B cell (primary cell): Measurements from ENCODE around the gene CRHR1. TPM values are rescaled to one million over a fixed set of nuclear protein-coding genes. Genes with fewer than 3 reads are reported as not detected.

Experiments used
- ATAC-seq: fragments of 200-7000 bp; cut with Tn5 transposase; one replicate; pipeline ENCODE4 v1.10.0; 2021; ENCODE audit warnings: low read depth, mild to moderate bottlenecking, moderate number of reproducible peaks, moderate library complexity
- CTCF ChIA-PET: fragments of 350-600 bp; sonication (Branson Sonifier 250); formaldehyde crosslinking; loops from one replicate; lab custom pipeline; 2021; ENCODE audit warnings: antibody characterized with exemption, inconsistent platforms; lab: Charles Lee
- POLR2A ChIA-PET: fragments of 350-600 bp; sonication (Branson Sonifier 250); formaldehyde crosslinking; loops from one replicate; lab custom pipeline; 2021; ENCODE audit warnings: antibody characterized with exemption; lab: Charles Lee
- DNase-seq: peaks from one replicate; pipeline ENCODE4 v3.0.0; 2013
- H2AFZ ChIP-seq: 2 replicates; pipeline ENCODE4 v1.6.1; 2012; ENCODE audit warnings: mild to moderate bottlenecking, low read depth, low read length; ENCODE audit not compliant: insufficient read depth, poor library complexity, severe bottlenecking
- H3K27ac ChIP-seq, 2 donors: 1 replicate in 1 of 2; 2 replicates in 1 of 2; pipeline ENCODE4 v1.5.1; 2012 to 2013; ENCODE audit warnings: low read length in 2 of 2, mild to moderate bottlenecking in 2 of 2, moderate library complexity in 1 of 2
- H3K27me3 ChIP-seq, 4 experiments: fragments of 200-600 bp in 1 of 4; sonication (generic) in 1 of 4; replicated peaks in 1 of 4; 1 replicate in 2 of 4; 2 replicates in 2 of 4; pipeline versions ENCODE4 v1.6.1 to v1.7.0; 2013 to 2016; ENCODE audit warnings: low read length in 3 of 4, mild to moderate bottlenecking in 2 of 4, mixed read lengths in 1 of 4, moderate library complexity in 1 of 4; ENCODE audit not compliant: insufficient read depth in 4 of 4, control insufficient read depth in 3 of 4; ENCODE audit errors: control extremely low read depth in 1 of 4
- H3K36me3 ChIP-seq, 2 experiments: replicated peaks in 1 of 2; 1 replicate in 1 of 2; 2 replicates in 1 of 2; pipeline versions ENCODE4 v1.6.1 to v1.7.1; 2013; ENCODE audit warnings: low read length in 1 of 2; ENCODE audit not compliant: insufficient read depth in 2 of 2, control insufficient read depth in 1 of 2; ENCODE audit errors: control extremely low read depth in 1 of 2, extremely low read depth in 1 of 2
- H3K4me1 ChIP-seq, 2 donors: fragments of 200-600 bp in 1 of 2; sonication (generic) in 1 of 2; 1 replicate in 1 of 2; 2 replicates in 1 of 2; pipeline versions ENCODE4 v1.5.1 to v1.6.1; 2013 to 2017; ENCODE audit warnings: low read length in 2 of 2; ENCODE audit not compliant: control insufficient read depth in 2 of 2, insufficient read depth in 2 of 2
- H3K4me2 ChIP-seq: replicated peaks from 2 replicates; pipeline ENCODE3; 2012; ENCODE audit warnings: mild to moderate bottlenecking, low read depth, low read length; ENCODE audit not compliant: poor library complexity, severe bottlenecking
- H3K4me3 ChIP-seq, 5 experiments: fragments of 200-600 bp in 1 of 5; sonication (generic) in 1 of 5; 1 replicate in 3 of 5; 2 replicates in 2 of 5; pipeline versions ENCODE4 v1.5.1 to v1.7.0; 2011 to 2016; ENCODE audit warnings: low read length in 4 of 5, mild to moderate bottlenecking in 4 of 5, low read depth in 2 of 5, control low read depth in 1 of 5, moderate library complexity in 1 of 5; ENCODE audit not compliant: insufficient read depth in 1 of 5; ENCODE audit errors: control extremely low read depth in 1 of 5, extremely low read depth in 1 of 5
- H3K79me2 ChIP-seq: fragments of 200-600 bp; sonication (generic); one replicate; pipeline ENCODE4 v1.6.0; 2016; ENCODE audit warnings: low read length; ENCODE audit not compliant: control insufficient read depth, insufficient read depth
- H3K9ac ChIP-seq: fragments of 200-600 bp; sonication (generic); 2 replicates; pipeline ENCODE4 v1.6.1; 2017; ENCODE audit warnings: mild to moderate bottlenecking, low read length, moderate library complexity
- H3K9me3 ChIP-seq, 3 donors: one replicate each; pipeline versions ENCODE4 v1.6.1 to v1.7.1; 2013; ENCODE audit warnings: low read length in 2 of 3; ENCODE audit not compliant: control insufficient read depth in 2 of 3, insufficient read depth in 1 of 3; ENCODE audit errors: control extremely low read depth in 1 of 3
- H4K20me1 ChIP-seq: 2 replicates; pipeline ENCODE4 v1.6.0; 2012; ENCODE audit warnings: mild to moderate bottlenecking, low read length; ENCODE audit not compliant: insufficient read depth, control insufficient read depth, poor library complexity, severe bottlenecking
- H3K27ac Mint-ChIP-seq: one replicate; pipeline ENCODE4 v1.8.0; 2021; ENCODE audit warnings: mixed read lengths
- H3K27me3 Mint-ChIP-seq: one replicate; pipeline ENCODE4 v1.8.0; 2021; ENCODE audit warnings: mixed read lengths
- H3K4me1 Mint-ChIP-seq: one replicate; pipeline ENCODE4 v1.8.0; 2021; ENCODE audit warnings: mixed read lengths
- H3K4me3 Mint-ChIP-seq: one replicate; pipeline ENCODE4 v1.8.0; 2021; ENCODE audit warnings: mixed read lengths
- H3K9me3 Mint-ChIP-seq: one replicate; pipeline ENCODE4 v1.8.0; 2022; ENCODE audit warnings: mixed read lengths; ENCODE audit not compliant: insufficient read depth
- EZH2 ChIP-seq: IDR thresholded peaks from 2 replicates; pipeline ENCODE4 v1.6.1; 2012; ENCODE audit warnings: borderline replicate concordance, low read depth, mild to moderate bottlenecking, moderate library complexity, low read length; ENCODE audit not compliant: insufficient read depth, poor library complexity, severe bottlenecking
- WGBS: methylation state at CpG from one replicate; pipeline ENCODE4 v1.1.5; 2013; ENCODE audit warnings: missing lambda C conversion rate; ENCODE audit not compliant: insufficient coverage; 5-methylcytosine and 5-hydroxymethylcytosine counted together
- intact Hi-C: fragments of 100-400 bp; cut with micrococcal nuclease; formaldehyde crosslinking; loops from one replicate; pipeline ENCODE4 v1.10.0; 2022
- polyA plus RNA-seq: library from polyadenylated mRNA; depleted of rRNA; stranded (reverse); fragments of >200 nt; gene quantifications from 2 replicates; pipeline ENCODE4 v1.2.3, GENCODE V29; 2012
- total RNA-seq, 2 donors: library from RNA; stranded (reverse); fragments of 120-200 nt in 1 of 2; gene quantifications; 1 replicate in 1 of 2; 2 replicates in 1 of 2; pipeline versions ENCODE4 v1.2.3 to v1.2.4, GENCODE V29; 2013 to 2022
- TF ChIP-seq, protein P1 (sequence below): fragments of 200-600 bp; IDR thresholded peaks from one replicate; pipeline ENCODE4 v1.8.0; 2022; ENCODE audit warnings: antibody characterized with exemption, mild to moderate bottlenecking

CRHR1 gene
- total and polyA plus RNA-seq, 2 donors (not counting 1 experiment from before 2014, with no cell fraction given): not detected

- TF ChIP-seq, protein P1, sequence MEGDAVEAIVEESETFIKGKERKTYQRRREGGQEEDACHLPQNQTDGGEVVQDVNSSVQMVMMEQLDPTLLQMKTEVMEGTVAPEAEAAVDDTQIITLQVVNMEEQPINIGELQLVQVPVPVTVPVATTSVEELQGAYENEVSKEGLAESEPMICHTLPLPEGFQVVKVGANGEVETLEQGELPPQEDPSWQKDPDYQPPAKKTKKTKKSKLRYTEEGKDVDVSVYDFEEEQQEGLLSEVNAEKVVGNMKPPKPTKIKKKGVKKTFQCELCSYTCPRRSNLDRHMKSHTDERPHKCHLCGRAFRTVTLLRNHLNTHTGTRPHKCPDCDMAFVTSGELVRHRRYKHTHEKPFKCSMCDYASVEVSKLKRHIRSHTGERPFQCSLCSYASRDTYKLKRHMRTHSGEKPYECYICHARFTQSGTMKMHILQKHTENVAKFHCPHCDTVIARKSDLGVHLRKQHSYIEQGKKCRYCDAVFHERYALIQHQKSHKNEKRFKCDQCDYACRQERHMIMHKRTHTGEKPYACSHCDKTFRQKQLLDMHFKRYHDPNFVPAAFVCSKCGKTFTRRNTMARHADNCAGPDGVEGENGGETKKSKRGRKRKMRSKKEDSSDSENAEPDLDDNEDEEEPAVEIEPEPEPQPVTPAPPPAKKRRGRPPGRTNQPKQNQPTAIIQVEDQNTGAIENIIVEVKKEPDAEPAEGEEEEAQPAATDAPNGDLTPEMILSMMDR: no peak
- no peak for TF ChIP-seq EZH2
- Histone ChIP-seq H3K79me2 (no peaks in the 10 kb centered on the region), H3K9ac (no peak overlapping the region), H4K20me1 (no peaks in the 10 kb centered on the region), H2AFZ (no peak overlapping the region), H3K27ac (no peak overlapping the region), H3K4me2 (no peak overlapping the region), H3K4me3 (no peak overlapping the region), H3K9me3 (no peaks in the 10 kb centered on the region), H3K27me3 (peaks cover 0 to 11% (median 0%) of the 10 kb centered on the region in 4 experiments), H3K36me3 (no peaks in the 10 kb centered on the region), H3K4me1 (no peaks in the 10 kb centered on the region)
- POLR2A ChIA-PET: no interaction called here
- Mint-ChIP-seq H3K9me3 (no peaks in the 10 kb centered on the region), H3K4me1 (no peaks in the 10 kb centered on the region), H3K27me3 (peaks cover 16% of the 10 kb centered on the region), H3K27ac (no peak overlapping the region), H3K4me3 (no peak overlapping the region)
- ATAC-seq (no peak), DNase-seq (no peak)
- WGBS: 97% methylated on average over 11 of the region's 13 CpGs
- CTCF ChIA-PET: interaction anchor here (0.7 kb wide), 1 partner anchor 29 kb away, joined by 4 read pairs; no protein-coding TSS in a partner anchor
- intact Hi-C loops: no loop called here
Measured at GRCh38 chr17:45757431-45758218, 26.5 kb upstream of the CRHR1 start.

DNA sequence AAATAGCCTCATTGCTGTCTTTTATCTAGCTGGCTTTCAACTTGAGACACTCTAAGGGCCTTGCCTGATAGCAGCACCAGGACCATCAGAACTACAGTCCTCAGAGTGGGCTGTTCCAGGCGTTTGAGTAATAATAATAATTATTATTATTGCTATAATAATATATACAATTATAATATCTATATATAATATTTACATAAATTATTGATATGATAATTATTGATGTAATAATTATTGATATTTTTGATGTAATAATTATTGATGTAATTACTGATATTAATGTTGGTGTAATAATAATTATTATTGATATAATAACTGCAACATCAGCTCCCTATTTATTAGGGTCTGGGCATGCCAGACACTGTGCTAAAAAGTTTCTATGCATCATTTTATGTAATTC, 25.6 kb upstream of the CRHR1 start:
- Histone ChIP-seq H3K4me2 (no peak overlapping the region), H4K20me1 (no peaks in the 10 kb centered on the region), H3K36me3 (no peaks in the 10 kb centered on the region), H3K27me3 (peaks cover 0 to 11% (median 0%) of the 10 kb centered on the region in 4 experiments), H3K4me3 (no peak overlapping the region), H3K79me2 (no peaks in the 10 kb centered on the region), H3K4me1 (no peaks in the 10 kb centered on the region), H3K27ac (no peak overlapping the region), H2AFZ (no peak overlapping the region), H3K9me3 (no peaks in the 10 kb centered on the region), H3K9ac (no peak overlapping the region)
- H3K27me3 Mint-ChIP-seq: peaks cover 22% of the 10 kb centered on the region
- no peak for ATAC-seq
- no peaks in the 10 kb centered on the region for H3K4me1 Mint-ChIP-seq
- intact Hi-C loops: no loop called here
- no peak for DNase-seq
- no peak overlapping the region for H3K27ac Mint-ChIP-seq
- no peak overlapping the region for H3K4me3 Mint-ChIP-seq
- no peak for TF ChIP-seq EZH2
- TF ChIP-seq, protein P1: no peak
- CTCF ChIA-PET: no interaction called here
- H3K9me3 Mint-ChIP-seq: no peaks in the 10 kb centered on the region
- no CpG with 5 or more reads among the region's 1 CpG for WGBS
- POLR2A ChIA-PET: no interaction called here
